ENCODE data around the gene MLLT10.
"Not testable (repeated sequence)": the region's sequence is repeated elsewhere in the genome, so short reads cannot be mapped to it uniquely, and the experiment has no call there.

The MLLT10 gene

GRCh38 chr10:21707498-21707897 is 173.5 kb downstream of the MLLT10 start:
- DNase-seq, result no peak

GRCh38 chr10:21712975-21713374 is 178.9 kb downstream of the MLLT10 start:
- DNase-seq, result no peak

- DNase-seq, result no peak
These were observed 181.6 kb downstream of the MLLT10 start for GRCh38 chr10:21715531-21716195.

GRCh38 chr10:21717437-21718054 is 183.5 kb downstream of the MLLT10 start:
- not testable (repeated sequence) for DNase-seq

GRCh38 chr10:21719502-21719901 is 185.5 kb downstream of the MLLT10 start:
- DNase-seq, result no peak

- no peak for DNase-seq
These were observed 186.1 kb downstream of the MLLT10 start for GRCh38 chr10:21720090-21720489.

- DNase-seq, result no peak
These were observed 187.1 kb downstream of the MLLT10 start for GRCh38 chr10:21721000-21721665.

- DNase-seq, result no peak
These were observed 188.2 kb downstream of the MLLT10 start for GRCh38 chr10:21722209-21722608.

GRCh38 chr10:21724020-21724589 is 190.1 kb downstream of the MLLT10 start:
- DNase-seq, result no peak

- peak; percentile 16 for DNase-seq
These were observed 190.8 kb downstream of the MLLT10 start for GRCh38 chr10:21724687-21725367.

- no peak for DNase-seq
These were observed 192.7 kb downstream of the MLLT10 start for GRCh38 chr10:21726601-21727225.

GRCh38 chr10:21727452-21728168 is 193.6 kb downstream of the MLLT10 start:
- DNase-seq, result no peak

- no peak for DNase-seq
These were observed 194.6 kb downstream of the MLLT10 start for GRCh38 chr10:21728618-21729017.

GRCh38 chr10:21732067-21732772 is 198.2 kb downstream of the MLLT10 start:
- DNase-seq, result no peak

- no peak for DNase-seq
These were observed 199.7 kb downstream of the MLLT10 start for GRCh38 chr10:21733710-21734109.

- DNase-seq, result no peak
These were observed 203.1 kb downstream of the MLLT10 start for GRCh38 chr10:21737106-21737505.

GRCh38 chr10:21740989-21741388 is 207.0 kb downstream of the MLLT10 start:
- no peak for DNase-seq

GRCh38 chr10:21742740-21743412 is 208.8 kb downstream of the MLLT10 start:
- no peak for DNase-seq

GRCh38 chr10:21744223-21744622 is 210.2 kb downstream of the MLLT10 start:
- no peak for DNase-seq

- DNase-seq, result no peak
These were observed 212.1 kb downstream of the MLLT10 start for GRCh38 chr10:21746118-21746517.

- no peak for DNase-seq
These were observed 213.8 kb downstream of the MLLT10 start for GRCh38 chr10:21747809-21748208.

Data from activated CD4-positive, alpha-beta T cell treated with anti-CD3 and anti-CD28 coated beads for 1 hour (primary cell).